DMS53 treated with DMSO at 0.1 percent for 48 hours (cell line): ENCODE data around the gene ARID1B.

Experiments used
- DNase-seq: peaks from one replicate; lab custom pipeline; 2025; ENCODE audit not compliant: unreplicated experiment; lab: John Stamatoyannopoulos, UW

The ARID1B gene

GRCh38 chr6:157230910-157231309, 453.7 kb downstream of the ARID1B start:
- DNase-seq: no peak

GRCh38 chr6:157232161-157232895, 455.1 kb downstream of the ARID1B start:
- no peak for DNase-seq

- DNase-seq: no peak
These were observed 456.0 kb downstream of the ARID1B start for GRCh38 chr6:157233156-157233555.

- peak; percentile 53 for DNase-seq
These were observed 456.5 kb downstream of the ARID1B start for GRCh38 chr6:157233686-157234085.

DNA sequence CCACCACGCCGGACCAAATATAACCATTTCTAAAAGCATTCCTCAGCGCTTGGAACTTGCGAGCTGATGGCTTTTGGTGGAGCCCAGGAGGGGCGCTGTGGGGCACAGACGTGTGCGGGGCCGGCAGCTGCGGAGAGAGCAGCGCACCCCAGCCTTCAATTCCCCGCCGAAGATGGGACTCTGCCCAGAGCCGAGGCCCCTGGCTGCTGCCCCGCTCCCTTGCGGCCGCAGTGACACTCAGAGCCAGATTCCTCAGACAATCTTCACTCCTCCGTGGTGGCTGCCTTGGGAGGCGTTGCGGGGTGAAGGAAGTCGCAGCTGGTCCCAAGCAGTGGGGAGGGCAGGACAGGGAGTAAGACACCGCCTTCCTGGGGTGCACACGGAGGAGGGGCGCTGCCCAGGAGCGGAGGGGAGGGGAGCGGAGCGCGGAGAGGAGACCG, 458.4 kb downstream of the ARID1B start:
- DNase-seq: peak; percentile 42

DNA sequence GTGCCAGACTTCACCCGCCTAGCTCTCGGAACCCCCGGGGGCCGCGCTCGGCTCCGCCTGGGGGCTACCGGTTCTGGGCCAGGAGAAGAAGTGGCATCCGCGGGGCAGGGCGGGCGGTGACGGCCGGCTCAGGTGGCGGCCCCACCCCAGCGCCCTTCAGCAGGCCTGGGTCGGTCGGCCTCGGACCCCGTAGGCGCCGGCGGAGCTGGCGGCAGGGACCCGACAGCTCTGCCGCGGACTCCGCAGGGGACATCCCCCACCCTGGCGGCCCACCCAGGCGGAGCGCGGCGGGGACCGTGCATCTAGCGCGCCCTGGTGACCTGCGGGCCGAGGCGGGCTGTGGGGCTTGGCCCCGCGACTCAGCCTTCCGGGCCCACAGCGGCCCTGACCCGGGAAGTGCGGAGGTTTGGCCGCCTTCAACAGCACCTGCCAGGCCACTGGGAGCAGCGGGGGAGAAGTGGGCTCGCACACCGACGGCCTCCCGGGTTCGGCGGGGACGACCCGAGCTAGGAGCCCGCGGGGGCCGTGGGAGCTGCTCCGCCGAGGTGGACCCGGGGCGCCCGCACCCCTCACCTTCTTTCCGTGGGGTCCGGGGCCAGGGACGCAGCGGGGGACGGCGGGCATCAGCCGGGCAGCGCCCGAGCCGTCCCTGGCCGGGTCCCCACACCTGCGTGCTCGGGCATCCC, 459.0 kb downstream of the ARID1B start:
- no peak for DNase-seq

GRCh38 chr6:157238346-157238745, 461.2 kb downstream of the ARID1B start:
- DNase-seq: no peak

DNA sequence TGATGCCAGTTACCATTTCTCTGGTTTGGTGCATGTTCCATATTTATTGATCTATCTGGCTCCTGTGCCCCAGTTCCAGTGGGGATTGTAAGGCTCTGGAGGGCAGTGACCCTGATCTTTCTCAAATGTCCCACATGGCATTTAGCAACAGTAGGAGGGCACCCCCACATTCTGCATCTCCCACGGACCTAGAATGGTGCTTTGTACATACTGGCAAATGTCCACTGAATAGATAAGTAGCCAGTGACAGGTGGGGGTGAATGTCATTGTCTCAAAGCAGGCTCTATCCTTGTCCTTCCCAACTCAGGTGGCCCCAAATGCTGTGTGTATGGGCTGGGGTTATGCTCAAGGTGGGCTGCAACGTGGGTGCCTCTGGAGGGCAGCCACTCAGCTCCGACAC, 462.0 kb downstream of the ARID1B start:
- no peak for DNase-seq

DNA sequence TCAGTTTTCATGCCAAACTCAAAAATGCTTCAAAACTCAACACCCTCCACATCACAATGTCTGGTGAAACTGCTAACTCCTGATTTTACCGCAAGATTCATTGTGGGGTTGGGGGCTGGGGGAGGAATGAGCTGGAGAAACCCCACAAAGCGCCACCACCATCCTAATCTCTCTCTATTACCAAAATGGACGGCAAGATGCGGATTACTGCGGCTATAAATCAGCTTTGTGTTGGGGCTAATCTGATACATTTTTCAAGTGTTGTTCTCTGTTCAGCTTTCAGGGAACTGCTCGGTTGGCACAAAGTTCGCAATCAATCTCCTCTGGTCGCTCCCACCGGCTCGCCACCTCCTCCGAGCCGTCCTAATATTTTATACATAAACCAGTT, 462.5 kb downstream of the ARID1B start:
- no peak for DNase-seq

GRCh38 chr6:157240059-157240959, 463.1 kb downstream of the ARID1B start:
- no peak for DNase-seq

GRCh38 chr6:157240960-157241311, 463.8 kb downstream of the ARID1B start:
- no peak for DNase-seq

DNA sequence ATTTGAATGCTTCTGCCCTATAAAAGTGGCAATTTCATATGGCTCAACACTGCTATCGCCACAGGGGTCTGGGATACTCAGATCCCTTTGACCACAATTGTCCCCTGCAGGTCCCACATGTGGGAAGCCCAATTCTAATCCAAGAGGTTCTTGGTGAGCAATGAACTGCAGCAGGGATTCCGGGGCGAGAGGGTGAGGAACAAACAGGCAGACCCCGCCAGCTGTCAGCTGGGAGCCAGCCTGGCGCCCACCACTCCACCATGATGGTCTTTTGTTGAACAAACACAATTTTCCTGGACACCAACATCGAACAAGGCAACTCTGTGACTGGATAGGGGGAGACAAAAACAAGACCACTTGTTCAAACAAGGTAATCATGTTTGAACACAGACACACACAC, 465.6 kb downstream of the ARID1B start:
- DNase-seq: no peak

DNA sequence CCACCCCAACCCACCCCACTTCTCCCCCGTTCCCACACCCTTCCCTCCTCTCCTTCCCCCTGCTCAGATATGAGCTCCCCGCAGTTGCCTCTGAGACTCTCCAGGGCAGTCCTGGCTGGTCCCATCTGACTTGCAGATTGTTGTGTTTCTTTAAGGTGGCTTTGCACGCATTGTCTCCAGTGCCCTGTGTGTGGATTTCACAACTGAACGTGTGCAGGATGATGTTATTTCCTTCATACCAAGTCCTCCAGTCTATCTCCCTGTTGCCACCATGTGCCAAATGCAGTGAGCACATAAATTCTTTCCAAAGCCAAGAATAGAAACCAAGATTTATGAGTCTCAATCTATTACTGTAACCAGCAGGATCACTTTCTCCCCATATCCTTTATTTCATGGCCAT, 467.0 kb downstream of the ARID1B start:
- no peak for DNase-seq

- DNase-seq: no peak
These were observed 467.6 kb downstream of the ARID1B start for GRCh38 chr6:157244780-157245179.

DNA sequence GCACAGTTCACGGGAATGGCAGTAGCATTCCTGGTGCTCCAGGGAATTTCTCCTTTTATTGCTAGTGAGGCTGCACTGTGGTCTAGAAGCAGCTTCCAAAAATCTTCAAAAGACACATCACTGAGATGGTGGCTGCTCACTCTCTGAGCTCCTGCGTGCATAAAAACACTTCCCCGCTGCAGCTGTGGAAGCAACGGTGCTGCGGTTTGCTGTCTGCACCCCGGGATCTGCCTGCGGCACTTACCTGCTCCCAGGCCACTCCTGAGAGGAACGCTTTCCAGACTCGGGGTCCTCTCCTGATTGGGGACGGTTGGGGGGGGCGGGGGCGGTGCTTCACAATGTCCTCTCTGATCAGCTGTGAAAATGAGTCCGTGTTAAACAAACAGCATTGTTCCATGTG, 468.3 kb downstream of the ARID1B start:
- no peak for DNase-seq

- no peak for DNase-seq
These were observed 469.0 kb downstream of the ARID1B start for GRCh38 chr6:157246048-157246630.

DNA sequence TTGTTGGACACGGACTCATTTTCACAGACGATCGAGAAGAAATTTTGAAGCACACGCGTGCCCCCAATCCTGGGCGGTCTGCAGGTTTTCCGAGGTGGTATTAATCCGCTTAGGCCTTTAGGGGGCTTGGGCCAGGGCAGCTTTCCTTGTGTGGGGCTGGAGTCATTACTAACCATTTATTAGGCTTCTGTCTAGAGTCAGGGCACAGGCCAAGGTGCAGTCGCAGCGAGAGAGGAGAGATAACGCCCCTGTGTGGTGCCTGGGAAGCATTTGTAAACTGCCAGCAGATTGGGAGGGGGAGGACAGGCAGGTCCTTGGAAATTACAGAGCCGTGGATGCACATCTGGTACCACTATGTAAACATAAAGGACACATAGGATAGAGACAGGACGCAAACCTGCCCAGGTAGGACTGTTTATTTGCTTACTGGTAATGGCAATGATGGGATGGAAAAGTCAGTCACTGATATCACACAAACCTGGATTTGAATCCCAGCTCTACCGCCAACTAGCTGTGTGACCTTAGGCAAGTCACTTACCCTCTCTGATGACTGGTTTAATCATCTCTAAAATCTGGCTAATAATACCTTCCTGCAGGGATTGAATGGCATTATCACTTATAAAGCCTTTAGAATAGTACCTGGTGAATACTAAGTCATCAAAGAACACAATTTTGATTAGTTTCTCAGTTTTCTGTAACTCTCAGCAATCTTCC, 469.8 kb downstream of the ARID1B start:
- DNase-seq: peak; percentile 53

DNA sequence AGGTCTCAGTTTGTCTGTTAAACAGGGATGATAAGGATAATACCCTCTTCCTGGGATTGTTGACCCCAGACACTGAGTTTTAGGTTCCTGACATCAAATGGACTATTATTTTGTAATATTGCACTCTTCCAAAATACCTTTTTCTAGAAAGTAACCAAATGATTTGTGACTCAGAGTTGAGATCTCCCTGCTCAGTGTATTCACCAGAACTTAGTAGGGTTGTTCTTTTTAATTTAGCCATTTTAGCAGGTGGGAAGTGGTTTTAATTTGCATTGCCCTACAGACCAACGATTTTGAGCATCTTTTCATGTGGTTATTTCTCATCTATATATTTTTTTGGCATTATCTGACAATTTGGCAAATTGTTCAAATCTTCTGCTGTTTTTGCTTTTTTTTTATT, 471.1 kb downstream of the ARID1B start:
- no peak for DNase-seq

- no peak for DNase-seq
These were observed 472.6 kb downstream of the ARID1B start for GRCh38 chr6:157249826-157250225.

- no peak for DNase-seq
These were observed 474.5 kb downstream of the ARID1B start for GRCh38 chr6:157251586-157252247.
